SK-N-SH (cell line): ENCODE measurements around the gene POU4F2. TPM values are rescaled to one million over a fixed set of nuclear protein-coding genes. Genes with fewer than 3 reads are reported as not detected.

Experiments used
- CTCF ChIA-PET: fragments of 300-600, 350-600 bp; formaldehyde crosslinking; extraction: SDS; loops from one replicate; lab custom pipeline; 2021; lab: Yijun Ruan, JAX
- POLR2A ChIA-PET: fragments of 350-600 bp; sonication (Branson Sonifier 250); formaldehyde crosslinking; extraction: SDS; loops from one replicate; lab custom pipeline; 2020; ENCODE audit warnings: antibody characterized with exemption, inconsistent platforms; lab: Yijun Ruan, JAX
- DNase-seq: peaks from one replicate; pipeline ENCODE4 v3.0.0; 2012
- H2AFZ ChIP-seq: fragments of 200-600 bp; sonication (generic); 2 replicates; pipeline ENCODE4 v1.8.1; 2016; ENCODE audit warnings: antibody characterized with exemption, mild to moderate bottlenecking, low read depth
- H3F3A ChIP-seq: fragments of 200-600 bp; sonication (generic); replicated peaks from 2 replicates; pipeline ENCODE3; 2016; ENCODE audit warnings: antibody characterized with exemption, mild to moderate bottlenecking; ENCODE audit not compliant: insufficient read depth
- H3K27ac ChIP-seq, 2 experiments: fragments of 200-500 bp in 1 of 2; fragments of 200-600 bp in 1 of 2; sonication (Bioruptor generic) in 1 of 2; sonication (generic), shearing (Covaris generic) in 1 of 2; 2 replicates each; pipeline versions ENCODE4 v1.5.1 to v1.6.1; 2014 to 2016; ENCODE audit warnings: low read depth in 2 of 2, inconsistent platforms in 1 of 2, low read length in 1 of 2, mild to moderate bottlenecking in 1 of 2, mixed read lengths in 1 of 2
- H3K27me3 ChIP-seq: fragments of 200-600 bp; sonication (generic), shearing (Covaris generic); 2 replicates; pipeline ENCODE4 v1.6.1; 2016; ENCODE audit warnings: mixed run types; ENCODE audit not compliant: insufficient read depth
- H3K36me3 ChIP-seq, 2 experiments: fragments of 200-500 bp in 1 of 2; fragments of 200-600 bp in 1 of 2; sonication (Bioruptor generic) in 1 of 2; sonication (generic) in 1 of 2; replicated peaks in 1 of 2; 2 replicates each; pipeline versions ENCODE3 to v1.5.1; 2014 to 2016; ENCODE audit warnings: low read length in 1 of 2, mild to moderate bottlenecking in 1 of 2; ENCODE audit not compliant: insufficient read depth in 2 of 2, control insufficient read depth in 1 of 2
- H3K4me1 ChIP-seq, 2 experiments: fragments of 200-500 bp in 1 of 2; fragments of 200-600 bp in 1 of 2; sonication (Bioruptor generic) in 1 of 2; sonication (generic), shearing (Covaris generic) in 1 of 2; 2 replicates each; pipeline versions ENCODE4 v1.5.1 to v1.6.1; 2014 to 2016; ENCODE audit warnings: low read depth in 1 of 2, low read length in 1 of 2, mixed run types in 1 of 2; ENCODE audit not compliant: insufficient read depth in 2 of 2, control insufficient read depth in 1 of 2
- H3K4me2 ChIP-seq: fragments of 200-600 bp; sonication (generic), shearing (Covaris generic); 2 replicates; pipeline ENCODE4 v1.6.1; 2017; ENCODE audit warnings: mixed run types
- H3K4me3 ChIP-seq, 2 experiments: fragments of 200-500 bp in 1 of 2; fragments of 200-600 bp in 1 of 2; sonication (Bioruptor generic) in 1 of 2; sonication (generic), shearing (Covaris generic) in 1 of 2; 2 replicates each; pipeline versions ENCODE4 v1.5.1 to v1.8.1; 2014 to 2016; ENCODE audit warnings: low read depth in 2 of 2, inconsistent platforms in 1 of 2, low read length in 1 of 2, mild to moderate bottlenecking in 1 of 2, mixed read lengths in 1 of 2, moderate library complexity in 1 of 2
- H3K79me2 ChIP-seq: fragments of 200-600 bp; sonication (generic); 2 replicates; pipeline ENCODE4 v1.8.1; 2017; ENCODE audit warnings: mild to moderate bottlenecking; ENCODE audit not compliant: insufficient read depth
- H3K9ac ChIP-seq: fragments of 200-600 bp; sonication (generic); 2 replicates; pipeline ENCODE4 v1.6.1; 2017; ENCODE audit warnings: mixed run types
- H3K9me2 ChIP-seq: fragments of 200-600 bp; sonication (generic); 2 replicates; pipeline ENCODE4 v1.6.1; 2017; ENCODE audit warnings: mixed run types
- H3K9me3 ChIP-seq: fragments of 200-600 bp; sonication (generic); 2 replicates; pipeline ENCODE4 v1.6.1; 2017; ENCODE audit warnings: mixed run types, mild to moderate bottlenecking, moderate library complexity
- H4K20me1 ChIP-seq: fragments of 200-600 bp; sonication (generic); 2 replicates; pipeline ENCODE4 v1.6.1; 2017; ENCODE audit warnings: mild to moderate bottlenecking, mixed run types; ENCODE audit not compliant: insufficient read depth
- EP300 ChIP-seq, 2 experiments: IDR thresholded peaks; 2 replicates each; pipeline versions ENCODE4 v1.4.0 to v1.6.1; 2012; ENCODE audit warnings: borderline replicate concordance in 1 of 2, low read depth in 1 of 2, low read length in 1 of 2
- FOXM1 ChIP-seq: IDR thresholded peaks from 2 replicates; pipeline ENCODE4 v1.4.0; 2012; ENCODE audit warnings: low read depth, mild to moderate bottlenecking
- JUND ChIP-seq: IDR thresholded peaks from 2 replicates; pipeline ENCODE4 v1.4.0; 2012
- MEF2A ChIP-seq: IDR thresholded peaks from 2 replicates; pipeline ENCODE4 v1.4.0; 2012; ENCODE audit warnings: low read depth, borderline replicate concordance
- POLR2AphosphoS5 ChIP-seq: IDR thresholded peaks from 2 replicates; pipeline ENCODE4 v1.6.1; 2012; ENCODE audit warnings: low read depth, low read length
- RCOR1 ChIP-seq: fragments of 150-350 bp; IDR thresholded peaks from 2 replicates; pipeline ENCODE4 v1.6.1; 2017; ENCODE audit warnings: antibody characterized with exemption, low read length
- SIN3A ChIP-seq: IDR thresholded peaks from 2 replicates; pipeline ENCODE4 v1.6.1; 2012; ENCODE audit warnings: low read depth, mild to moderate bottlenecking, low read length, moderate library complexity, borderline replicate concordance
- SMC3 ChIP-seq: IDR thresholded peaks from 2 replicates; pipeline ENCODE4 v1.6.1; 2012; ENCODE audit warnings: low read depth, low read length, improper control_type of control experiment
- TAF1 ChIP-seq: IDR thresholded peaks from 2 replicates; pipeline ENCODE4 v1.6.1; 2012; ENCODE audit warnings: low read depth, mild to moderate bottlenecking, low read length, moderate library complexity, borderline replicate concordance
- TCF12 ChIP-seq: IDR thresholded peaks from 2 replicates; pipeline ENCODE4 v1.4.0; 2012
- WGBS: methylation state at CpG from one replicate; pipeline ENCODE4 v1.1.6; 2017; ENCODE audit warnings: low lambda C conversion rate; 5-methylcytosine and 5-hydroxymethylcytosine counted together
- polyA plus RNA-seq, 3 experiments: library from polyadenylated mRNA; depleted of rRNA; stranded (reverse); fragments of >200 nt; gene quantifications; 2 replicates each; pipeline ENCODE4 v1.2.3, GENCODE V29; 2012
- TF ChIP-seq, protein P1 (sequence below): fragments of 150-350 bp; IDR thresholded peaks from 2 replicates; pipeline ENCODE4 v1.6.1; 2017; ENCODE audit warnings: antibody characterized with exemption, low read length, low read depth, borderline replicate concordance
- TF ChIP-seq, protein P2 (sequence below): IDR thresholded peaks from 2 replicates; pipeline ENCODE4 v1.4.0; 2012; ENCODE audit warnings: low read depth, borderline replicate concordance
- TF ChIP-seq, protein P3 (sequence below): IDR thresholded peaks from 2 replicates; pipeline ENCODE4 v1.4.0; 2012; ENCODE audit warnings: low read depth
- TF ChIP-seq, protein P4 (sequence below): fragments of 150-350 bp; IDR thresholded peaks from 2 replicates; pipeline ENCODE4 v1.6.1; 2016; ENCODE audit warnings: mild to moderate bottlenecking, low read depth, low read length
- TF ChIP-seq, protein P5 (sequence below): IDR thresholded peaks from 2 replicates; pipeline ENCODE4; 2012

Gene POU4F2
- polyA plus RNA-seq, 1 of the 3 experiments (the other 2 are of a cell fraction) = not detected

DNA sequence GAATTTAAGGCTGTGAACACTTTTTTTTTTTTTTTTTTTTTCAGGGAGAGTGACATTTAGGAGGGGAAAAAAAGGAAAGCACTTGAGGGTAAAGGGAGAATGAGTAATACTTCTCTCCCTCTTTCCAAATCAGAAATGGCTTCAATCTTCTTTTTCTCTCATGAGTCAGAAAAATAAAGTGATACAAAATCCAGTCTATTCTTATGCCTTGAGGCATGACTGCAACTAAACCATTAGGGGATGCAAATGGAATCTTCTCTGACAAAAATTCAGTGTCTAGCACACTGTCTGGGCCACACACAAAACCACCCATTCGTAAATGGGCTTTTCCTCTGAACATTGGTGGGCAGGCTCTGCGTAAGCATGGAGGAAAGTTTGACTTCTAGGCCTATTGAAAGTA, 46.7 kb upstream of the POU4F2 start:
- no peak overlapping the region for H3K27ac ChIP-seq
- H3K79me2 ChIP-seq = no peaks in the 10 kb centered on the region
- H3F3A ChIP-seq = no peaks in the 10 kb centered on the region
- no peaks in the 10 kb centered on the region for H3K36me3 ChIP-seq
- no peak overlapping the region for H3K4me2 ChIP-seq
- no peaks in the 10 kb centered on the region for H3K4me1 ChIP-seq
- ChIA-PET POLR2A (no interaction called here), CTCF (no interaction called here)
- H4K20me1 ChIP-seq = no peaks in the 10 kb centered on the region
- H3K9me3 ChIP-seq = no peaks in the 10 kb centered on the region
- H3K9me2 ChIP-seq = no peaks in the 10 kb centered on the region
- whole genome bisulfite sequencing = 35% methylated on average over 2 of the region's 2 CpGs
- no peak overlapping the region for H2AFZ ChIP-seq
- no peak for TF ChIP-seq TCF12
- TF ChIP-seq SIN3A = no peak
- TF ChIP-seq, protein P1, sequence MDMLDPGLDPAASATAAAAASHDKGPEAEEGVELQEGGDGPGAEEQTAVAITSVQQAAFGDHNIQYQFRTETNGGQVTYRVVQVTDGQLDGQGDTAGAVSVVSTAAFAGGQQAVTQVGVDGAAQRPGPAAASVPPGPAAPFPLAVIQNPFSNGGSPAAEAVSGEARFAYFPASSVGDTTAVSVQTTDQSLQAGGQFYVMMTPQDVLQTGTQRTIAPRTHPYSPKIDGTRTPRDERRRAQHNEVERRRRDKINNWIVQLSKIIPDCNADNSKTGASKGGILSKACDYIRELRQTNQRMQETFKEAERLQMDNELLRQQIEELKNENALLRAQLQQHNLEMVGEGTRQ = no peak
- TF ChIP-seq SMC3 = no peak
- TF ChIP-seq, protein P2, sequence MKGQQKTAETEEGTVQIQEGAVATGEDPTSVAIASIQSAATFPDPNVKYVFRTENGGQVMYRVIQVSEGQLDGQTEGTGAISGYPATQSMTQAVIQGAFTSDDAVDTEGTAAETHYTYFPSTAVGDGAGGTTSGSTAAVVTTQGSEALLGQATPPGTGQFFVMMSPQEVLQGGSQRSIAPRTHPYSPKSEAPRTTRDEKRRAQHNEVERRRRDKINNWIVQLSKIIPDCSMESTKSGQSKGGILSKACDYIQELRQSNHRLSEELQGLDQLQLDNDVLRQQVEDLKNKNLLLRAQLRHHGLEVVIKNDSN = no peak
- TF ChIP-seq MEF2A = no peak
- no peak for TF ChIP-seq EP300 (IDR thresholded peaks at IDR 0.05; ENCODE audit: borderline replicate concordance in 1 of 2, low read depth in 1 of 2, low read length in 1 of 2)
- TF ChIP-seq POLR2AphosphoS5 = no peak
- TF ChIP-seq, protein P3, sequence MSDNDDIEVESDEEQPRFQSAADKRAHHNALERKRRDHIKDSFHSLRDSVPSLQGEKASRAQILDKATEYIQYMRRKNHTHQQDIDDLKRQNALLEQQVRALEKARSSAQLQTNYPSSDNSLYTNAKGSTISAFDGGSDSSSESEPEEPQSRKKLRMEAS = no peak
- DNase-seq = no peak
- H3K4me3 ChIP-seq = no peak overlapping the region
- H3K27me3 ChIP-seq = no peaks in the 10 kb centered on the region
- H3K9ac ChIP-seq = no peak overlapping the region

DNA sequence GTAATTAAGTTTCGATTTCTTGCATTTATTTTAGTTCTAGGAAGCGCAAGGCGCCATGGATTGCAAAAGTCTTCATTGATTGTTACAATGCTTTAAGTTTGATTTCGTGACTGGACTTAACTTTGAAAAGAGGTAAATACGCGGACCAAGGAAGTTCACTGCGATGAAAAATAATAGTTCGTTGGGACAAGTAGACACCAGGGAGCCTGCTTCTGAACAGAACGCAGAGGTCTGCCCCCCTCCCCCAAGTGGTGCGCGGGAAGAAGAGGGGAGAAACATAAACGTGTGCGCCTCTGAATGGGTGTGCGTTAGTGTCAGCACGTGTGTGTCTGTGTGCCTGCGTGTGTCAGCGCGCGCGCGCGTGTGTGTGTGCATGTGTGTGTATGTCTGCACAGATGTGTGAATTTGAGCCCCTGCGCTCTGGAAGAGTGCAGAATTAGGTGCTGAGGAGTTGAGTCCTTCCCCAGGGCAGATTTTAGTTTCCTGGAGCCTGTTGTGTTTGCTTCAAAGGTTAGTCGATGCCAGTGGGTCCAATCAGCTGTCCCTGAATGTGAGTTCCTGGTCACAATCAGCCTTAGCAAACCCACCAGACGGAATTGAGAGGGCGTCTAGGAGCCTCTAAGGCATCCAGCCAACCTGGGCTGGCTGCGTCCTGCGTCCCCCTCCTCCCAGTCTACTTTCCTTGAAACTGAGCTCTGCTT, 5.8 kb upstream of the POU4F2 start:
- no peaks in the 10 kb centered on the region for H3K36me3 ChIP-seq
- H3K27ac ChIP-seq = no peak overlapping the region
- H2AFZ ChIP-seq = no peak overlapping the region
- ChIA-PET POLR2A (no interaction called here), CTCF (no interaction called here)
- H3K4me3 ChIP-seq = no peak overlapping the region
- no peak overlapping the region for H3K9ac ChIP-seq
- H3K4me1 ChIP-seq = no peaks in the 10 kb centered on the region; a peak in 1 of 4 replicates
- H4K20me1 ChIP-seq = no peaks in the 10 kb centered on the region
- H3K9me3 ChIP-seq = no peaks in the 10 kb centered on the region
- no peaks in the 10 kb centered on the region for H3K9me2 ChIP-seq
- no peaks in the 10 kb centered on the region for H3K79me2 ChIP-seq
- 43% methylated on average over 27 of the region's 28 CpGs for WGBS
- no peak for DNase-seq
- peaks cover 40% of the 10 kb centered on the region for H3K27me3 ChIP-seq
- H3F3A ChIP-seq = no peaks in the 10 kb centered on the region
- no peak for TF ChIP-seq MEF2A
- H3K4me2 ChIP-seq = no peak overlapping the region

DNA sequence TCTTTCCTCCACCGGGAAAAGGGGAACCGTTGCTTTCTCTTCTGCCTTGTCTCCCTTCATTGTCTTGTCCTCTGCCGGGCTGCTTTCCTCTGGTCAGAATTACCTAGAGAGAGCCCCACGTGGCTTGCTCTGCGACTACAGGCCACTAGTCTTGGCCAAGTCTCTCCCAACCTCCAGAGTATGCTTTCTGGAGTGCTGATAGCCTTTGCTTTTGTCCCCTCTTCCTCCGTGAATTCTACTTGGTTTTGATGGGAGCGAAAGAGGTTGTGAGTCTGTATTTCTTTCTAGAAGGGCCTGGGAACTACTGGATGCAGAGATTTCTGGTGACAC, 5.3 kb upstream of the POU4F2 start:
- Histone ChIP-seq H3K9me2 (no peaks in the 10 kb centered on the region), H3K4me1 (peaks cover 0 to 2% of the 10 kb centered on the region in 2 experiments; a peak in 1 of 4 replicates), H3K27ac (no peak overlapping the region), H3K79me2 (no peaks in the 10 kb centered on the region), H3K27me3 (peaks cover 45% of the 10 kb centered on the region), H2AFZ (no peak overlapping the region), H3F3A (no peaks in the 10 kb centered on the region), H3K36me3 (no peaks in the 10 kb centered on the region), H3K9me3 (no peaks in the 10 kb centered on the region), H4K20me1 (no peaks in the 10 kb centered on the region), H3K4me3 (no peak overlapping the region)
- WGBS = 15% methylated on average over 7 of the region's 7 CpGs
- ChIA-PET POLR2A (no interaction called here), CTCF (no interaction called here)
- TF ChIP-seq, protein P4, sequence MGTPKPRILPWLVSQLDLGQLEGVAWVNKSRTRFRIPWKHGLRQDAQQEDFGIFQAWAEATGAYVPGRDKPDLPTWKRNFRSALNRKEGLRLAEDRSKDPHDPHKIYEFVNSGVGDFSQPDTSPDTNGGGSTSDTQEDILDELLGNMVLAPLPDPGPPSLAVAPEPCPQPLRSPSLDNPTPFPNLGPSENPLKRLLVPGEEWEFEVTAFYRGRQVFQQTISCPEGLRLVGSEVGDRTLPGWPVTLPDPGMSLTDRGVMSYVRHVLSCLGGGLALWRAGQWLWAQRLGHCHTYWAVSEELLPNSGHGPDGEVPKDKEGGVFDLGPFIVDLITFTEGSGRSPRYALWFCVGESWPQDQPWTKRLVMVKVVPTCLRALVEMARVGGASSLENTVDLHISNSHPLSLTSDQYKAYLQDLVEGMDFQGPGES = no peak
- TF ChIP-seq TAF1 (no peak), FOXM1 (no peak), JUND (no peak), RCOR1 (no peak)
- TF ChIP-seq, protein P5, sequence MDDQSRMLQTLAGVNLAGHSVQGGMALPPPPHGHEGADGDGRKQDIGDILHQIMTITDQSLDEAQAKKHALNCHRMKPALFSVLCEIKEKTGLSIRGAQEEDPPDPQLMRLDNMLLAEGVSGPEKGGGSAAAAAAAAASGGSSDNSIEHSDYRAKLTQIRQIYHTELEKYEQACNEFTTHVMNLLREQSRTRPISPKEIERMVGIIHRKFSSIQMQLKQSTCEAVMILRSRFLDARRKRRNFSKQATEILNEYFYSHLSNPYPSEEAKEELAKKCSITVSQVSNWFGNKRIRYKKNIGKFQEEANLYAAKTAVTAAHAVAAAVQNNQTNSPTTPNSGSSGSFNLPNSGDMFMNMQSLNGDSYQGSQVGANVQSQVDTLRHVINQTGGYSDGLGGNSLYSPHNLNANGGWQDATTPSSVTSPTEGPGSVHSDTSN = no peak
- TF ChIP-seq, all 33 proteins: peak for 0
- no peak overlapping the region for H3K4me2 ChIP-seq
- DNase-seq = no peak
- no peak overlapping the region for H3K9ac ChIP-seq
